Tibial nerve (tissue), 4 donors: ENCODE results near the gene ROBO1. TPM values are rescaled to one million over a fixed set of nuclear protein-coding genes. Genes with fewer than 3 reads are reported as not detected.

Experiments used
- DNase-seq, 2 donors: peaks; one replicate each; pipeline ENCODE4 v3.0.0-alpha.2; 2019; ENCODE audit warnings: low spot score in 2 of 2
- H3K27ac ChIP-seq, 4 donors: fragments of 200-600 bp; sonication (generic) in 3 of 4; one replicate each; pipeline ENCODE4 v1.5.1; 2017 to 2019; ENCODE audit warnings: mild to moderate bottlenecking in 1 of 4
- H3K27me3 ChIP-seq, 2 donors: fragments of 200-600 bp; sonication (generic) in 1 of 2; one replicate each; pipeline versions ENCODE4 v1.5.1 to v1.6.0; 2017 to 2019
- H3K36me3 ChIP-seq, 3 donors: fragments of 200-600 bp; sonication (generic); one replicate each; pipeline ENCODE4 v1.5.1; 2018 to 2019
- H3K4me1 ChIP-seq, 4 donors: fragments of 200-600 bp; sonication (generic) in 3 of 4; one replicate each; pipeline ENCODE4 v1.5.1; 2017 to 2019
- H3K4me3 ChIP-seq, 4 donors: fragments of 200-600 bp; sonication (generic) in 3 of 4; one replicate each; pipeline ENCODE4 v1.5.1; 2017 to 2019; ENCODE audit warnings: mild to moderate bottlenecking in 1 of 4, moderate library complexity in 1 of 4
- H3K9me3 ChIP-seq, 4 donors: fragments of 200-600 bp; sonication (generic) in 3 of 4; one replicate each; pipeline ENCODE4 v1.5.1; 2017 to 2019
- CTCF ChIP-seq, 5 experiments: fragments of 200-600 bp in 3 of 5; fragments of 450-650 bp in 2 of 5; sonication (generic) in 3 of 5; IDR thresholded peaks; one replicate each; pipeline ENCODE4 v1.5.1; 2016 to 2019; ENCODE audit warnings: antibody characterized with exemption in 5 of 5, mild to moderate bottlenecking in 3 of 5, moderate library complexity in 2 of 5
- EP300 ChIP-seq, 2 donors: sonication (generic); formaldehyde crosslinking; IDR thresholded peaks; one replicate each; pipeline ENCODE4 v1.6.1; 2017; ENCODE audit warnings: antibody characterized with exemption in 2 of 2, mild to moderate bottlenecking in 1 of 2
- POLR2A ChIP-seq, 2 donors: fragments of 450-650 bp; IDR thresholded peaks; one replicate each; pipeline ENCODE4 v1.6.1; 2017; ENCODE audit warnings: antibody characterized with exemption in 2 of 2, mild to moderate bottlenecking in 2 of 2, moderate library complexity in 2 of 2
- WGBS, 2 donors: methylation state at CpG; one replicate each; pipeline ENCODE4 v1.1.5; 2018; 5-methylcytosine and 5-hydroxymethylcytosine counted together
- total RNA-seq, 4 donors: library from RNA; depleted of rRNA; stranded (reverse); fragments of >200 nt; gene quantifications; one replicate each; pipeline ENCODE4 v1.1.0, GENCODE V29; 2016

The ROBO1 gene
- total RNA-seq, 4 donors from 2014 or later, result 12.6 to 27.8 (median 23.1) TPM

DNA sequence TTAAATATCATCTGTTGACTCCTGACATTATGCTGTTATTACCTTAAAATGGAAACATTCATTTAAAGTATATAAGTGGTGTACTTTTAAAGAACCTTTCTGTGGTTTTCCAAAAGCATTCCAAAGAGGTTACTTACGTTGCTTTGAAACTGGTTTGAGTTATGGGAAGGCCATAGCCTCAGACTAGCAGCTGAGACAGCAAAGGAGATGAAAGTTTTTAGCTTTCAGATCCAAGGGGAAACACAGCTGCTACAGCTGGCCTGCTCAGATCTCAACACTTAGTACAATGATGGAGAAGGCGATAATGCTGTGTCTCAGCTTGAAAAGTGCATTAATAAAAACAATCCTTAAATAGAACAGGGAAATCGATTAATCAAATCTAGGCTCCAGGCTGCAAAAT, 921.1 kb downstream of the ROBO1 start:
- no peak overlapping the region for H3K27ac ChIP-seq
- no peaks in the 10 kb centered on the region for H3K36me3 ChIP-seq
- H3K9me3 ChIP-seq, result no peaks in the 10 kb centered on the region
- peaks cover 0 to 8% (median 2%) of the 10 kb centered on the region in 4 donors for H3K4me1 ChIP-seq
- H3K27me3 ChIP-seq, result no peaks in the 10 kb centered on the region
- 39 to 71% methylated on average over 3 of the region's 3 CpGs for WGBS, 2 donors
- TF ChIP-seq POLR2A (IDR thresholded peaks at IDR 0.05) (no peak), EP300 (IDR thresholded peaks at IDR 0.05) (no peak), CTCF (IDR thresholded peaks at IDR 0.05) (no peak)
- no peak overlapping the region for H3K4me3 ChIP-seq
- no peak for DNase-seq

- Histone ChIP-seq H3K27ac (no peak overlapping the region), H3K36me3 (no peaks in the 10 kb centered on the region), H3K9me3 (no peaks in the 10 kb centered on the region), H3K27me3 (no peaks in the 10 kb centered on the region), H3K4me3 (no peak overlapping the region), H3K4me1 (peaks cover 0 to 8% (median 2%) of the 10 kb centered on the region in 4 donors)
- WGBS, 2 donors, result 67 to 84% methylated on average over 3 of the region's 3 CpGs
- DNase-seq, result no peak
- TF ChIP-seq EP300 (IDR thresholded peaks at IDR 0.05) (no peak), POLR2A (IDR thresholded peaks at IDR 0.05) (no peak), CTCF (IDR thresholded peaks at IDR 0.05) (no peak)
Measured at GRCh38 chr3:78845605-78846004, 922.2 kb downstream of the ROBO1 start.

- DNase-seq, result no peak
- Histone ChIP-seq H3K27ac (no peak overlapping the region), H3K4me3 (no peak overlapping the region), H3K36me3 (no peaks in the 10 kb centered on the region), H3K27me3 (no peaks in the 10 kb centered on the region), H3K9me3 (no peaks in the 10 kb centered on the region), H3K4me1 (peaks cover 0 to 8% (median 2%) of the 10 kb centered on the region in 4 donors)
- WGBS, 2 donors, result 76 to 79% methylated on average over 4 of the region's 4 CpGs
- TF ChIP-seq CTCF (IDR thresholded peaks at IDR 0.05), result no peak
- no peak for TF ChIP-seq POLR2A (IDR thresholded peaks at IDR 0.05)
- no peak for TF ChIP-seq EP300 (IDR thresholded peaks at IDR 0.05)
Measured at GRCh38 chr3:78844307-78844706, 923.5 kb downstream of the ROBO1 start.

DNA sequence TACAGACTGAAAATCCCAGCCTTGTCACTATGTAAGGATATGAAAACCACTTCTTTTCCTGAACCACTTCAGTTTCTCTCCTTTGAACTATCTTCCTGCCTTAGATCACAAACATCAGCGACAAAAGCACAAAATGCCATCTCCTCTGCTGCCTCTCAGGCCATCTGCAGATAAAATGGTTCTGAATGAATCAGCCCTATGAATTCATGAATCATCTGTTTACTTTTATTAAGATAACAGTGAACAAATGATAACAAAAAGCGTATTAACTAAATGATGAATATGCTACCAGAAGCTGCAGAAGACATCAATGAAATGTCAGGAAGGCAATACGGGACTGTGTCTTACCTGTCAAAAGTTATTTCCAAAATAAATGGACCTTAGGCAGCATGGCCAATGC, 928.1 kb downstream of the ROBO1 start:
- TF ChIP-seq EP300 (IDR thresholded peaks at IDR 0.05) (no peak), CTCF (IDR thresholded peaks at IDR 0.05) (no peak), POLR2A (IDR thresholded peaks at IDR 0.05) (no peak)

DNA sequence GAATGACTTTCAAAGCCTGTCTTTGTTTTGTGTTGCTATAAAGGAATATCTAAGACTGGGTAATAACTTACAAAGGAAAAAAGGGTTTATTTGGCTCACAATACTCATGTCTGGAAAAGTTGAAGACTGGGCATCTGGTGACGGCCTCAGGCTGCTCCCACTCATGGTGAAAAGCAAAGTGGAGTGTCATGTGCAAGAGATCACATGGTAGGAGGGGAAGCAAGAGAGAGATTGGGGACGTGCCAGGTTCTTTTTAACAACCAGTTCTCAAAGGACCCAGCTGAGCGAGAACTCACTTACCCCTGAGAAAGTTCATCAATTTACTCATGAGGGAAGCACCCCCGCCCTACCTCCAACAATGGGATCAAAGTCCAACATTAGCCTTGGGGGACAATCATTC, 929.4 kb downstream of the ROBO1 start:
- no peak for DNase-seq
- H3K4me3 ChIP-seq, result no peak overlapping the region
- no peak overlapping the region for H3K27ac ChIP-seq
- no peak for TF ChIP-seq POLR2A (IDR thresholded peaks at IDR 0.05)
- no peak for TF ChIP-seq EP300 (IDR thresholded peaks at IDR 0.05)
- TF ChIP-seq CTCF (IDR thresholded peaks at IDR 0.05), result no peak
- H3K4me1 ChIP-seq, result no peaks in the 10 kb centered on the region
- H3K36me3 ChIP-seq, result no peaks in the 10 kb centered on the region
- H3K9me3 ChIP-seq, result peaks cover 0 to 4% (median 0%) of the 10 kb centered on the region in 4 donors
- WGBS, 2 donors, result 82% methylated on average over 4 of the region's 4 CpGs
- no peaks in the 10 kb centered on the region for H3K27me3 ChIP-seq

More for the DNA sequence above, 928.1 kb downstream of the ROBO1 start:
- H3K27ac ChIP-seq, result no peak overlapping the region
- WGBS, 2 donors, result 23 to 37% methylated on average over 3 of the region's 3 CpGs
- no peak for DNase-seq
- no peaks in the 10 kb centered on the region for H3K36me3 ChIP-seq
- H3K27me3 ChIP-seq, result no peaks in the 10 kb centered on the region
- no peak overlapping the region for H3K4me3 ChIP-seq
- H3K9me3 ChIP-seq, result peaks cover 0 to 4% (median 0%) of the 10 kb centered on the region in 4 donors
- H3K4me1 ChIP-seq, result no peaks in the 10 kb centered on the region
